Cardiac muscle cell (in vitro differentiated cells and primary cell): ENCODE results near the gene TMEM120B. TPM values are rescaled to one million over a fixed set of nuclear protein-coding genes. Genes with fewer than 3 reads are reported as not detected.

Experiments used
- DNase-seq, 2 donors: peaks; one replicate each; pipeline versions ENCODE4 v3.0.0 to v3.0.0-alpha.2; 2010 to 2017; ENCODE audit warnings: low read depth in 1 of 2, low spot score in 1 of 2
- H3K27ac ChIP-seq: fragments of 200-600 bp; sonication (generic); 2 replicates; pipeline ENCODE4 v1.5.1; 2016
- H3K27me3 ChIP-seq: fragments of 200-600 bp; sonication (generic); 2 replicates; pipeline ENCODE4 v1.6.0; 2016; ENCODE audit warnings: control low read depth
- H3K36me3 ChIP-seq: fragments of 200-600 bp; sonication (generic); 2 replicates; pipeline ENCODE4 v1.5.1; 2016; ENCODE audit warnings: control low read depth
- H3K4me1 ChIP-seq: fragments of 200-600 bp; sonication (generic); 2 replicates; pipeline ENCODE4 v1.8.1; 2017; ENCODE audit warnings: low read depth, mild to moderate bottlenecking, mixed run types
- H3K4me3 ChIP-seq: fragments of 200-600 bp; sonication (generic); 2 replicates; pipeline ENCODE4 v1.5.1; 2016; ENCODE audit warnings: mild to moderate bottlenecking
- H3K9me3 ChIP-seq: fragments of 200-600 bp; sonication (generic); 2 replicates; pipeline ENCODE4 v1.5.1; 2017; ENCODE audit warnings: low read depth, mild to moderate bottlenecking, control low read depth
- CTCF ChIP-seq: IDR thresholded peaks from 2 replicates; pipeline ENCODE4 v1.5.1; 2012; ENCODE audit warnings: low read depth, mild to moderate bottlenecking, low read length
- polyA plus RNA-seq: library from polyadenylated mRNA; unstranded; fragments of >200 nt; fragmentation: Nextera tagmentation; extraction: Ambion mirVana; gene quantifications from 2 replicates; pipeline ENCODE4 v1.2.1, GENCODE V29; 2016
- total RNA-seq: library from RNA; depleted of rRNA; stranded (reverse); fragments of >200 nt; gene quantifications from 2 replicates; pipeline ENCODE4 v1.2.3, GENCODE V29; 2016

TMEM120B gene
- total and polyA plus RNA-seq, 2 experiments from 2014 or later = 19.7 to 30.7 TPM

GRCh38 chr12:121803861-121804416 is 91.4 kb downstream of the TMEM120B start, which contains the start of gene SETD1B:
Gene SETD1B, plus strand, starts transcription at chr12:121804009. Its CDS starts 729 bp downstream, at chr12:121804738.
- Histone ChIP-seq H3K4me1 (peaks cover 15% of the 10 kb centered on the region), H3K9me3 (no peaks in the 10 kb centered on the region), H3K27ac (peak within 1 kb of the TSS; percentile 100), H3K27me3 (no peaks in the 10 kb centered on the region), H3K36me3 (no peaks in the 10 kb centered on the region), H3K4me3 (peak within 1 kb of the TSS; percentile 89)
- TF ChIP-seq CTCF = no peak
- peak; percentile 52 to 75 for DNase-seq

- DNase-seq = peak; percentile 32 to 45
- Histone ChIP-seq H3K4me3 (peak overlapping the region; percentile 89), H3K27me3 (no peaks in the 10 kb centered on the region), H3K27ac (peak overlapping the region; percentile 100), H3K9me3 (no peaks in the 10 kb centered on the region), H3K4me1 (peaks cover 11% of the 10 kb centered on the region), H3K36me3 (peaks cover 6% of the 10 kb centered on the region)
- no peak for TF ChIP-seq CTCF
Observed at GRCh38 chr12:121804417-121805111, 92.0 kb downstream of the TMEM120B start.

DNA sequence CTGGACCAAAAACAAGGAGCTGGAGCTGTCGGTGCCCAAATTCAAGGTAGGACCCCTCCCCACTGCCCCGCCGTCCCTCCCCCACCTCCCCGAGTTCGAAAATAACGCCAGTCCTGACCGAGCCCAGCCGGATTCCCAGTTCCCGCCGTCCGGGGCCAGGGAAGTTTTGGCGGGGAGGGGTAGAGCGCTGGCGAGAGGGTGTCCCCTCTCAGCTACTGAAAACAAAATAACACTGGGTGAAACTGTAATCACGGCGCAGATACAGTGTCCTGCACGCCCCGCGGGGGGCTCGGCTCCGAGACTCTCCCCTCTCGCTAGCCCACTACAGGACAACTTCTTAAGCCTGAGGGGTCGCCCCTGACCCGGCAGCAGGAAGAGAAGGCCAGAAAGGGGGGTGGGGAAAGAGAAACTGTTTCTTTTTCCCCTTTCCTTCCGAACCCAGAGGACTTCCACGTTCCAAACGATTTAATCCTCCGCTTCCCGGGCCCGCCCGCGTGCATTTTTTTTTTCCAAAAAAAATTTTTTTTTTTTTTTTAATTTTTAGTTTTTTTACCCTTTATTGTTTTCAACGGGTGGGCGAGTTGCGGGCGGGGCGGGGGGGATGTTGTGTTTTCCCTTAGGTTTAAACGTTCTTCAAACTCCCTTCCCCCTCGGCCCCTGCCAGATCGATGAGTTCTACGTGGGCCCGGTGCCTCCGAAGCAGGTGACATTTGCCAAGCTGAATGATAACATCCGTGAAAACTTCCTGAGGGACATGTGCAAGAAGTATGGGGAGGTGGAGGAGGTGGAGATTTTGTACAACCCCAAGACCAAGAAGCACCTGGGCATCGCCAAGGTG is 92.8 kb downstream of the TMEM120B start:
- H3K27me3 ChIP-seq = no peaks in the 10 kb centered on the region
- H3K9me3 ChIP-seq = no peaks in the 10 kb centered on the region
- peak overlapping the region; percentile 100 for H3K27ac ChIP-seq
- TF ChIP-seq CTCF = no peak
- H3K4me3 ChIP-seq = peak overlapping the region; percentile 89
- DNase-seq = peak; percentile 39 to 47
- peaks cover 11% of the 10 kb centered on the region for H3K4me1 ChIP-seq
- peaks cover 14% of the 10 kb centered on the region for H3K36me3 ChIP-seq

GRCh38 chr12:121806009-121806545 is 93.5 kb downstream of the TMEM120B start:
- Histone ChIP-seq H3K36me3 (peaks cover 18% of the 10 kb centered on the region), H3K4me3 (peak overlapping the region; percentile 89), H3K4me1 (peaks cover 15% of the 10 kb centered on the region), H3K27ac (peak overlapping the region; percentile 100), H3K9me3 (no peaks in the 10 kb centered on the region), H3K27me3 (no peaks in the 10 kb centered on the region)
- TF ChIP-seq CTCF = no peak
- DNase-seq = peak in 1 of 2 donors; percentile 34
